Raji (cell line): ENCODE measurements around the gene KIF5B.

ENCODE experiments used
- POLR2A ChIP-seq: IDR thresholded peaks from 2 replicates; pipeline ENCODE4 v1.6.1; 2011; ENCODE audit warnings: low read depth, low read length, control low read depth; ENCODE audit not compliant: insufficient read depth

Gene KIF5B

DNA sequence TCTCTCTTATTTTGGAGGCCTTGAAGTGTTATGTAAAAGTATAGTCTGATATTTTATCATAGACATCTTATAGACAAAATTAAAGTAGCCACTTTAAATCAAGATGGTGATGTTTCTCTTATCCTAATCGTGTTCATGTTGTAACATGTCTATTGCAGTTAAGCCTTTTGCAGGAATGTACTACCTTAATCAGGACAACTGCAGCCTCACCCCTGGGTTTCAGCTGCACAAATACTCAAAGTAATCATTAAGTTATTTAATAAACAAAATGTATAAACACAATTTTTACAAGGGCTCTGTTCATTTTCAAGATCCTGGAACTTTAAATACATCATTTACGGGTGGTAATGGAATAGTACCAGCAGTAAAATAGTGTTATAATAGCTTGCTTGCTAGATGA lies 14.4 kb upstream of the KIF5B start:
- no peak for TF ChIP-seq POLR2A

DNA sequence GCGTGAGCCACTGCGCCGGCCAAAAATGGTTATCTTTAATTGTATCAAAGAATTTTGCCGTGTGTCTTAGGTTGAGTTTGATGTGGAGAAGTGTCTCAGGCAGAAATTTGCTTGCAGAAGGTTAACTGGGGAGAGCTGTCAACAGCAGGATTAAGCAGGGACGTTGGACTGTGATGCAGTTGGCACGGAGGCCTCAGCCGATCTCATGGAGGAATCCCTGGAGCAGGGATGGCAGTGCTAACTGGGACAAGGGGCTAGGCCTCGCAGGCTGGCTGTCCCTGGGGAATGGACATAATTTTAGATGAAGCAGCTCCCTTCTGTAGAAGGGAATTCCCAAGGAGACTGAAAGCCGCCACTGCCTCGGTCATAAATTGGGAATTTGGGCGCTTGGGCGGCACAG lies 12.3 kb upstream of the KIF5B start:
- TF ChIP-seq POLR2A: no peak

DNA sequence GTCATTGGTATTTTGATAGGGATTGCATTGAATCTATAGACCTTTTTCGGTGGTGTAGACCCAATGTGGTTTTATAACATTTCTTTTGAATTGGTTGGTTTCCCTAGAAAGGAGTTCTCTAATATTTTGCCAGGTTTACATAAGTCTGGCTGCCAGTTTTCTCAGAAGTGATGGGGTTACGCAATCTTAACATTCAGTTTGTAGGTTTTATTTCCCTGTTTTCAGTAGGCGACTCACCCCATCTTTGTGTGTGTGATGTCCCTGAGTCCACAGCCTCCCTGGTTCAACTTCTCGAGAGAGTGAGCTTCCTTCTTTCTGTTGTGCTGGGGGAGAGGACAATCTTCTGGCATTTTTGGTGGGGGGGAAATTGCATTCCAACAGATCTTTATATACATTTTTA lies 9.6 kb upstream of the KIF5B start:
- no peak for TF ChIP-seq POLR2A

DNA sequence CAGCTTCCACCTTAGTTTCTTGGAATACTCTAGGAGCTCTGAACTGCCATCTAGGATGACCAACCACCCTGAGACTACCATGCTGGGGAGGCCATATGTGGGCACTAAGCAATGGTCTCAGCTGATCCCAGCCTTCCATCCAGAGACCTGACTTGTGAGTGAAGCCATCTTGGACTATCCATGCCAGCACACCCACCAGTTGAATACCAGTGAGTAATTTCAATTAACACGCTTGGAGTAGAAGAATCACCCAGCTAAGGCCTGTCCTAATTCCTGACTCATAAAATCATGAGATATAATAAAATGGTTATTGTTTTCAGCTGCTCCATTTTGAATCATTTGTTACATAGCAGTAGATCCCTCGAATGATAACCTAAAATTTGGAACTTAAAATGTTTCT lies 5.2 kb upstream of the KIF5B start:
- TF ChIP-seq POLR2A: no peak

- TF ChIP-seq POLR2A: no peak
Measured at GRCh38 chr10:32060347-32060746, 4.1 kb upstream of the KIF5B start.

- TF ChIP-seq POLR2A: no peak
Measured at GRCh38 chr10:32059472-32059871, 3.2 kb upstream of the KIF5B start.

DNA sequence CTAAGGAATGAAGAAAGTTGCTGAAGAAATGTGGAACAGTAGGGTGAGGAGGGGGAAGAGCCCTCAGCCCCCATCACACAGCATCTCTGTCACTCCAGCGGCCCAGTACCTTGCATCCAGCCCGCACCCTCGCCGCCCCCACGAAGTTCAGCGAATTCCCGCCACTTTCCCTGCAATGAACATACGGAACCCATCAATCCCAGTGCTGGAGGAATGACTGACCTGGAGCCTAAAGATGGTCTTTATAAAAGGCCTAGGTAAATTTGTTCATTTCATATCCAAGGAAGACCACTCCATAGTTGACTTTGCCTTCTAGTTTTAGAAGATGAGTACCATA lies 779 bp upstream of the KIF5B start:
- no peak for TF ChIP-seq POLR2A

GRCh38 chr10:32055478-32056135 lies 618 bp downstream of the KIF5B start:
- no peak for TF ChIP-seq POLR2A

DNA sequence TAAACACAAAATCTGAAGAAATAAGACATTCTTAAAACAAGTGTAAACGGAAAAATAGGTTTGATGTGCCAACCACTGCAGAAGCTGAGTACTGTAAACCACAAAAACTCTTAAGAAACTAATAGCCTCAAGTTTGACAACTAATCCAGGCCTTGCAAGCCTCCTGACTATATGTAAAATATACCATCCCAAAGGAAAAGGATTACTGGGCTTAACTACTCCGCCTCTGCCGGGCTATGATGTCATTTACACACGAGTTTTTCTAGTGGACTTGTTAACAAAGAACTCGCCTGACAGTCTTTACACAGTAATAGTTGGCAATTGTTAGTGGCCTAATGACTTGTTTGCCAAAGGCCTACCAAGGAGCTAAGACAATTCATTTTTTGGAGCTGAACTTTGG lies 2.1 kb downstream of the KIF5B start:
- TF ChIP-seq POLR2A: no peak

GRCh38 chr10:32051926-32052325 lies 4.3 kb downstream of the KIF5B start:
- no peak for TF ChIP-seq POLR2A

DNA sequence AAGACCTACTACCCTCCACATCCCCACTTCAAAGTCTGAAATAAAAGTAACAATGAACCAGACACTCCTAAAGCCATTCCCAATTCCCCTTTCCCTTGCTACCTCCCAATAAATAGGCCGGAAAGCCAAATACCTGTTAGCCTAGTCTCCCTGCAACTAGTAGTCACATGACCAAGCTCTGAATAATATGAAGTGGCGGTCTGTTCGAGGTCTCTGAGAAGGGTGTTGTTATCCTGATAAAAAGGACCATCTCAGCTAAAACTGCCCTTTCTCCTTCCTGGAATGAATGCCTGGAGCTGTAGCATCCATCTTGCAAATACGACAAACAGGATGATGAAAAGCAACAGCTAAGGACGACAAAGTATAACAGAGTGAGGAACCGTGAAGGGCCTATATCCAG lies 6.0 kb downstream of the KIF5B start:
- no peak for TF ChIP-seq POLR2A

- TF ChIP-seq POLR2A: no peak
Measured at GRCh38 chr10:32049113-32049512, 7.1 kb downstream of the KIF5B start.

- no peak for TF ChIP-seq POLR2A
Measured at GRCh38 chr10:32048282-32048681, 7.9 kb downstream of the KIF5B start.

DNA sequence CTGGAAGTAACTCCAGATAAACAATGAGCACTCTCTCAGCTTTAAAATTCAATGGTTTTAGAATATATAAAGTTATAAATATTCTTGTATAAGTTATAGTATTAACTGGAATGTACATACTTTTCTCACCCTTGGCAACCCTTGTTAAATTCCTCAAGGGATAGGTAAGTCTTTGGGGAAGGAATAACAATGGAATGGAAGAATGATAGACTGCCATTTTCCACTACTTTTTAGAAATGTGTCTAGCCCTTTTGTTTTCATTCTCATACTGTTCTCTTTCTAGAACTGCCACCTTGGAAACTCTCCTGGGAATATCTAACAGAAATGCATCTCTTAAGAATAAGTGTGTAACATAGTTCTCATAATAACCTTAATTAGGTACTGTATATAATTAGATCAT lies 8.3 kb downstream of the KIF5B start:
- no peak for TF ChIP-seq POLR2A

- no peak for TF ChIP-seq POLR2A
Measured at GRCh38 chr10:32046151-32046550, 10.1 kb downstream of the KIF5B start.

DNA sequence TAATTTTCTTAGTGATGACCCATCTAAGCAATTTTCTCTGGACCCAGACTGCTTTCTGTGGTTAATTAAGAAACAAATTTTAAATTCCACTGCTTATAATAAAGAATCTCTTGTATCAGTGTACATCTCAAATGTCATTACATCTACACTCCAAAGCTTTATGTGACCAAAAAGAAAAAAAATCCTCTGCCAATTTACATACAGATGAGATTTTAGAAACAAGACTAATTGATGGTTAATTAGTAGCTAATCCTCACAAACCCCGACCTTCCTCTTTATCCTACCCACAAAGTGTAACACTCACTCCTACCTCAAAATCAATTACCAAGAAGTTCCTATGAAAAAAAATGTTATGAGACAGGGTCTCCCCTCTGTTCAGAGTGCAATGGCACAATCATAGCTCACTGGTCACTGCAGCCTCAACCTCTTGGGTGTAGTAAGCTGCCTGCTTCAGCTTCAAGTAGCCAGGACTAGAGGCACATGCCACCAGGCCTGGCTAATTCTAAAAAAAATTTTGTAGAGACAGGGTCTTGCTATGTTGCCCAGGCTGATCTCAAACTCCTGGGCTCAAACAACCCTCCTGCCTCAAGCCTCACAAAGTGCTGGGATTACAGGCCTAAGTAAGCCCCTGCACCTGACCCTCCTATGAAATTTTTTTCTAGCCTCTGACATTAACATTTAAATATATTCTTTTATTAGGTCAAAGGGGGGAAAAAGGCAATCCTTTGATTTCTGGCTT lies 14.8 kb downstream of the KIF5B start:
- no peak for TF ChIP-seq POLR2A

DNA sequence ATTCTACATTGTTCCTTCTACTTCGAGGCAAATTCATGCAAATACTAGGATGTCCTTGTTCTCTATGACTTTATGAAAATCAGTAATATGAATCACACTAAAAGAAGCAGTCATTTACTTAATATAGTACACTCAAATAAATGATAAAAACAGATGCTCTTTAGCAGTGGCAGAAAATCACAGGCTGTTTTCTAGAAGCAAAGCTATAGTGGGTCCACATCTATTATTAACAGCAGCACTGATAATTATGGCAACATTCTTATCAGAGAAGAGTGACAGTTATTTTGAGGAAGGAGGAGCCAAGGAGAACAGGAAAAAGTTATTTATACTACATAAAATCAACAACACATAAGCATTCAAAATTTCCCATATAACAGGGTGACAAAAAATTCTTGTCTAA lies 16.5 kb downstream of the KIF5B start:
- TF ChIP-seq POLR2A: no peak
